OCI-LY7 (cell line): ENCODE data around the gene ZNF200.

Experiments
- EZH2phosphoT487 ChIP-seq: fragments of 200-600 bp; sonication (generic); IDR thresholded peaks from 2 replicates; pipeline ENCODE4 v1.6.1; 2018; ENCODE audit warnings: low read depth, borderline replicate concordance, mild to moderate bottlenecking, mixed run types, antibody characterized with exemption, low read length, moderate library complexity, mixed read lengths
- TF ChIP-seq, protein P1 (sequence below): fragments of 200-600 bp; sonication (generic); conservative IDR thresholded peaks from 2 replicates; pipeline ENCODE4 v1.5.1; 2014; ENCODE audit warnings: mild to moderate bottlenecking, antibody characterized with exemption, low read length, moderate library complexity, mixed read lengths

DNA sequence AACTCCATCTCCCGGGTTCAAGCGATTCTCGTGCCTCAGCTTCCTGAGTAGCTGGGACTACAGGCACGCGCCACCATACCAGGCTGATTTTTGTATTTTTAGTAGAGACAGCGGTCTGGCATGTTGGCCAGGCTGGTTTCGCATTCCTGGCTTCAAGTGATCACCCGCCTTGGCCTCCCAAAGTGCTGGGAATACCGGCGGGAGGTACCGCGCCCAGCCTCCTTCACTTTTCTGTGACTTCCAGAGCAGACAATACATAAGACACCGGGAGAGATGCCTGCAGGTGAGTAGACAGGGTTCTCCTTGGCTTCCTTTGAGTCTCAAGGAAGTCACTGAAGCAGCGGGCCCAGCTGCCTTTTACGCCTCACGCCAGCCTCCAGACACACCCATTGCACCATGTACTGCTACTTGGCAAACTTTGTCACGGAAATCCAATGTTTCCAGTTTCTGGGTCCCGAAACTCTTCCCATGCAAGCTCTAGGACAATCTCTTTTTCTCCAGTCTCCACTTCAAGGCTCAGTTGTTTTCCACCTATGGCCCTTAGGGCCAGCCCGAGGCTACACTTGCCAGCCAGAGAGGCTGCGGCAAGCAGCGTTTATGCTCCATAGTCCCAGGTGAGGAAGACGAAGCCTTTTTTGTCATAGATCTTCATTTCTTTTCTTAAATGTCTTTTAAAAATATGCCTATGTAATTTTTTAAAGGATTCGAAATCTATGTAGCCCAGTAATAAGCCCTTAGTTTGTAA lies 47.8 kb downstream of the ZNF200 start:
- TF ChIP-seq, protein P1, sequence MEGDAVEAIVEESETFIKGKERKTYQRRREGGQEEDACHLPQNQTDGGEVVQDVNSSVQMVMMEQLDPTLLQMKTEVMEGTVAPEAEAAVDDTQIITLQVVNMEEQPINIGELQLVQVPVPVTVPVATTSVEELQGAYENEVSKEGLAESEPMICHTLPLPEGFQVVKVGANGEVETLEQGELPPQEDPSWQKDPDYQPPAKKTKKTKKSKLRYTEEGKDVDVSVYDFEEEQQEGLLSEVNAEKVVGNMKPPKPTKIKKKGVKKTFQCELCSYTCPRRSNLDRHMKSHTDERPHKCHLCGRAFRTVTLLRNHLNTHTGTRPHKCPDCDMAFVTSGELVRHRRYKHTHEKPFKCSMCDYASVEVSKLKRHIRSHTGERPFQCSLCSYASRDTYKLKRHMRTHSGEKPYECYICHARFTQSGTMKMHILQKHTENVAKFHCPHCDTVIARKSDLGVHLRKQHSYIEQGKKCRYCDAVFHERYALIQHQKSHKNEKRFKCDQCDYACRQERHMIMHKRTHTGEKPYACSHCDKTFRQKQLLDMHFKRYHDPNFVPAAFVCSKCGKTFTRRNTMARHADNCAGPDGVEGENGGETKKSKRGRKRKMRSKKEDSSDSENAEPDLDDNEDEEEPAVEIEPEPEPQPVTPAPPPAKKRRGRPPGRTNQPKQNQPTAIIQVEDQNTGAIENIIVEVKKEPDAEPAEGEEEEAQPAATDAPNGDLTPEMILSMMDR = no peak
- TF ChIP-seq EZH2phosphoT487 = no peak
